ENCODE data around the gene FYB2.

DNA sequence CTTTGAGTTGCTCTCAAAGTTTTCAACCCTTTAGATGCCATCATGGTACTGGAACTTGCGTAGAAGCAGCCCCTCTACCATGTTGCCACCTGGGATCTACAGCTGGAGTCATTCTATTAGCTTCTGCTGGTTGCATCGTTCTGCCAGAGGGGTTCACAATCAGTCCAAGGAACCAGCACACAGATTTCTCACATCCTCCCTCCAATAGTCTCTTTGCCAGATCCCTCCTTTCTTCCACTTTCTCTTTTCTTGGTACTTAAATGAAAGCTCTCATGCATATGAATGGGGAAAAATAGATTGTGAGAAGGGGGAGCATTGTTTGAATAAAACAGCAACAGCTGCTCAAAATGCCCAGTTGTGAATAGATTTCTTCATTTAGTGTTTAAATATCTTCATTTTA is 31.2 kb upstream of the FYB2 start:
- TF ChIP-seq, protein P1, sequence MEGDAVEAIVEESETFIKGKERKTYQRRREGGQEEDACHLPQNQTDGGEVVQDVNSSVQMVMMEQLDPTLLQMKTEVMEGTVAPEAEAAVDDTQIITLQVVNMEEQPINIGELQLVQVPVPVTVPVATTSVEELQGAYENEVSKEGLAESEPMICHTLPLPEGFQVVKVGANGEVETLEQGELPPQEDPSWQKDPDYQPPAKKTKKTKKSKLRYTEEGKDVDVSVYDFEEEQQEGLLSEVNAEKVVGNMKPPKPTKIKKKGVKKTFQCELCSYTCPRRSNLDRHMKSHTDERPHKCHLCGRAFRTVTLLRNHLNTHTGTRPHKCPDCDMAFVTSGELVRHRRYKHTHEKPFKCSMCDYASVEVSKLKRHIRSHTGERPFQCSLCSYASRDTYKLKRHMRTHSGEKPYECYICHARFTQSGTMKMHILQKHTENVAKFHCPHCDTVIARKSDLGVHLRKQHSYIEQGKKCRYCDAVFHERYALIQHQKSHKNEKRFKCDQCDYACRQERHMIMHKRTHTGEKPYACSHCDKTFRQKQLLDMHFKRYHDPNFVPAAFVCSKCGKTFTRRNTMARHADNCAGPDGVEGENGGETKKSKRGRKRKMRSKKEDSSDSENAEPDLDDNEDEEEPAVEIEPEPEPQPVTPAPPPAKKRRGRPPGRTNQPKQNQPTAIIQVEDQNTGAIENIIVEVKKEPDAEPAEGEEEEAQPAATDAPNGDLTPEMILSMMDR (optimal IDR thresholded peaks at IDR 0.05 in 1 of 3, IDR thresholded peaks at IDR 0.05 in 1 of 3, conservative IDR thresholded peaks at IDR 0.05 in 1 of 3; ENCODE audit: extremely low read depth in 1 of 3, insufficient read depth in 2 of 3, low read length in 3 of 3) = no peak
- TF ChIP-seq EZH2 (IDR thresholded peaks at IDR 0.05; ENCODE audit: low read length) = no peak
